GM10266 (cell line): Measurements from ENCODE around the gene DCXR.

Source experiments
- DNase-seq: peaks from one replicate; pipeline ENCODE4 v3.0.0; 2012; ENCODE audit errors: extremely low spot score
- TF ChIP-seq, protein P1 (sequence below): IDR thresholded peaks from 2 replicates; pipeline ENCODE4 v1.5.1; 2012; ENCODE audit warnings: mild to moderate bottlenecking, low read depth; ENCODE audit not compliant: control insufficient read depth, insufficient read depth; ENCODE audit errors: missing control alignments

The DCXR gene

GRCh38 chr17:82037092-82037888, at the start of gene DCXR:
Gene DCXR (minus strand): TSS chr17:82037697. CDS start chr17:82037682, 15 bp downstream.
- TF ChIP-seq, protein P1, sequence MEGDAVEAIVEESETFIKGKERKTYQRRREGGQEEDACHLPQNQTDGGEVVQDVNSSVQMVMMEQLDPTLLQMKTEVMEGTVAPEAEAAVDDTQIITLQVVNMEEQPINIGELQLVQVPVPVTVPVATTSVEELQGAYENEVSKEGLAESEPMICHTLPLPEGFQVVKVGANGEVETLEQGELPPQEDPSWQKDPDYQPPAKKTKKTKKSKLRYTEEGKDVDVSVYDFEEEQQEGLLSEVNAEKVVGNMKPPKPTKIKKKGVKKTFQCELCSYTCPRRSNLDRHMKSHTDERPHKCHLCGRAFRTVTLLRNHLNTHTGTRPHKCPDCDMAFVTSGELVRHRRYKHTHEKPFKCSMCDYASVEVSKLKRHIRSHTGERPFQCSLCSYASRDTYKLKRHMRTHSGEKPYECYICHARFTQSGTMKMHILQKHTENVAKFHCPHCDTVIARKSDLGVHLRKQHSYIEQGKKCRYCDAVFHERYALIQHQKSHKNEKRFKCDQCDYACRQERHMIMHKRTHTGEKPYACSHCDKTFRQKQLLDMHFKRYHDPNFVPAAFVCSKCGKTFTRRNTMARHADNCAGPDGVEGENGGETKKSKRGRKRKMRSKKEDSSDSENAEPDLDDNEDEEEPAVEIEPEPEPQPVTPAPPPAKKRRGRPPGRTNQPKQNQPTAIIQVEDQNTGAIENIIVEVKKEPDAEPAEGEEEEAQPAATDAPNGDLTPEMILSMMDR: peak; percentile 91

GRCh38 chr17:82085931-82086764, 48.7 kb upstream of the DCXR start:
- DNase-seq: no peak
- TF ChIP-seq, protein P1: no peak

More at GRCh38 chr17:82037092-82037888, at the start of gene DCXR:
- DNase-seq: peak; percentile 98

- no peak for DNase-seq
- TF ChIP-seq, protein P1: no peak
Measured at GRCh38 chr17:82085031-82085861, 47.7 kb upstream of the DCXR start.

DNA sequence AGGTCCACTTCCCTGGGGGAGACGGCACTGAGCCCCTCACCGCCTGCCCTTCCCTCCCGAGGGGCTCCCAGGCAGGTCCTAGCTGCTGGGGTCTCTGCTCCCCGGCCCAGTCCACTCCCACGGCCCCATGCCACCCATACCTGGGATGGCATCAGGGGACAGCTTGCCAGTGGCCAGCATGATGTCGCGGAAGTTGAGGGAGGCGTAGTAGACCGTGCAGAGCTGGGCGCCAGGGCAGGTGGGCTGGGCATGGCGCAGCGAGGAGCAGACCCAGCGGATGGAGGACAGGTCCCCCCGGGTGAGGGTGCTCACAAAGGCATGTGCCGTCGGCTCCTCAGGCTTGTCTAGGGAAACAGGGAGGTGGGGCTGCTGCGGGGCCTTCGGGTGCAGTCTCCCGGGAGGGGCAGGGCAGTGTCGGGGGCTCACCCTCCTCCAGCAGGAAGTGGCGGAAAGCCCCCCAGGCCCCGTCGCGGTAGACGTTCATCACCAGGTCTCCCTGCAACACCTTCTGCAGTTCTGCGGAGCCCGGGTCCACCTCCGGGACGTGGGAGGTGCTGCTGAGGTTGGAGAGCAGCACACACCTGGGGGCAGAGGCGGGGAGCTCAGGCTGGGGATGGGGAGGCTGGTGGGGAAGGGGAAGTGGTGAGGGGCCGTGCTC, 47.0 kb upstream of the DCXR start:
- TF ChIP-seq, protein P1: no peak
- no peak for DNase-seq

GRCh38 chr17:82083533-82084359, 46.2 kb upstream of the DCXR start:
- DNase-seq: no peak
- TF ChIP-seq, protein P1: no peak

DNA sequence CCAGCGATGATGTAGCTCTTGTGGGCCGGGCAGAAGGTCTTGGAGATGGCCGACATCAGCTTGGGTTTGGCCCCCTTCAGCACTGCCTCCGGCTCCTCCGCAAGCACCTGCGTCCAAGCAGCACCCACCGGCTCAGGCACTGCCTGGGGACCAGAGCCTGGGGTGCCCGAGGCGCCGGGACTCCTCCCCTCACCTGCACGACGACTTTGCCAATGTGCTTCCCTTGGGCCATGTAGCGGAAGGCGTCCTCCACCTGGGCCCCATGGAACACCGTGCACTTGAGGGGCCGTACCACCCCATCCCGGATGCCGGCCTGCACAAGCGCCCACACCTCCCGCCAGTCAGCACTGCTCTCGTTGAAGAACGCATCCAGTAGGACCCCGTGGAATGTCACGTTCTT, 45.5 kb upstream of the DCXR start:
- no peak for DNase-seq
- TF ChIP-seq, protein P1: no peak
